ENCODE results near the gene RHNO1.

Gene RHNO1

GRCh38 chr12:2930865-2931264 is 53.8 kb downstream of the RHNO1 start:
- H3K4me3 ChIP-seq (ENCODE audit: low read length), result no peak overlapping the region
- no peak for DNase-seq (ENCODE audit: low read depth)
- TF ChIP-seq CTCF (conservative IDR thresholded peaks at IDR 0.05; ENCODE audit: low read depth, low read length), result no peak

GRCh38 chr12:2933586-2933985 is 56.6 kb downstream of the RHNO1 start:
- H3K4me3 ChIP-seq (ENCODE audit: low read length), result no peak overlapping the region
- TF ChIP-seq CTCF (conservative IDR thresholded peaks at IDR 0.05; ENCODE audit: low read depth, low read length), result no peak
- no peak for DNase-seq (ENCODE audit: low read depth)

GRCh38 chr12:2934371-2934770 is 57.3 kb downstream of the RHNO1 start:
- no peak for TF ChIP-seq CTCF (conservative IDR thresholded peaks at IDR 0.05; ENCODE audit: low read depth, low read length)
- no peak for DNase-seq (ENCODE audit: low read depth)
- H3K4me3 ChIP-seq (ENCODE audit: low read length), result no peak overlapping the region

- no peak overlapping the region for H3K4me3 ChIP-seq (ENCODE audit: low read length)
- TF ChIP-seq CTCF (conservative IDR thresholded peaks at IDR 0.05; ENCODE audit: low read depth, low read length), result no peak
- DNase-seq (ENCODE audit: low read depth), result no peak
These were observed 59.3 kb downstream of the RHNO1 start for GRCh38 chr12:2936301-2936700.

GRCh38 chr12:2937500-2937899 is 60.5 kb downstream of the RHNO1 start:
- TF ChIP-seq CTCF (conservative IDR thresholded peaks at IDR 0.05; ENCODE audit: low read depth, low read length), result no peak
- DNase-seq (ENCODE audit: low read depth), result no peak
- H3K4me3 ChIP-seq (ENCODE audit: low read length), result no peak overlapping the region

Measured in retinal pigment epithelial cell (primary cell).